ENCODE measurements around the gene ACR. TPM values are rescaled to one million over a fixed set of nuclear protein-coding genes. Genes with fewer than 3 reads are reported as not detected.

ACR gene
- total RNA-seq, 1 donor: not detected

DNA sequence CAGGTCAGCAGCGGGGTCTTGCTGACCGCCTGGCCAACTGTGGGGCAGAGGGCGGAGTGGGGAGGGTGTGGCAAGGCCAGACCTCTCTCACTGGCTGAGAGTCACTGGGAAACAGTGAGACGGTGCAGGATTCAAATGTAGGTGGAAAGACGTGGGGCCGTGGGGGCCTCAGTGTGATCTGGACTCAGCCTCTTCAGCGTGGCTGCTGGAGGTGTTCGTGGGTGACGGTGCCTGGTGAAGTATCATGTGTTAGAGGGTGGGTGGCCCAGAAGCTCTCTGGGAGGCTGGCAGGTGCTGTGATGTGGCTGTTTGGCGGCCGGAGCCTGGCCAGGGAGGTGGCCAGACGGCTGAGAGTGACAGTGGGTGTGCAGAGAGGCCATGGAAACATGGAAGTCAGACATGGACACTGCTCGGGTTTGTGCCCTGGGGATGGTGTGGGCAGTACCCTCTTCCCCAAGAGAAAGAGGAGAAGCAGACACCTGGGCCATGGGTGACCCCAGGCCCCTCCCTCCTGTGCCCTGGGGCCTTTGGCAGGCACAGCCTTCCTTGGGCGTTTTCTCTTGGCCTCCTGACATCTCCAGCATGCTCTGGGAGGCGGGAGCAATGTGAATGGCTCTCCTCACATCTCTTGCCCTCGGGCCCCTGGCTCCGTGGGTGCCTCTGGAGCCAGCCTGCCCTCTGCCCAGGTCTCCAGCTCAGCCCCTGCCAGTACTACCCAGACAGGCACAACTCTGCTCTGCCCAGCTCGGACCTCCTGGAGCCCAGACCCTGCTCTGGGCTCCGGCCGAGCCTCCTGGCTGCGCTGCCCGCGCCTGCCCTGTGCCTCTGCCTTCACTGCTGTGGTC lies 10.1 kb upstream of the ACR start:
- DNase-seq (ENCODE audit: low read depth): no peak
- H3K4me3 ChIP-seq (ENCODE audit: low read depth, low read length): no peak overlapping the region
- no peak for TF ChIP-seq CTCF (IDR thresholded peaks at IDR 0.05; ENCODE audit: insufficient read depth, low read length)

- TF ChIP-seq CTCF (IDR thresholded peaks at IDR 0.05; ENCODE audit: insufficient read depth, low read length): no peak
- DNase-seq (ENCODE audit: low read depth): no peak
- H3K4me3 ChIP-seq (ENCODE audit: low read depth, low read length): no peak overlapping the region
Observed at GRCh38 chr22:50728523-50728931, 9.5 kb upstream of the ACR start.

DNA sequence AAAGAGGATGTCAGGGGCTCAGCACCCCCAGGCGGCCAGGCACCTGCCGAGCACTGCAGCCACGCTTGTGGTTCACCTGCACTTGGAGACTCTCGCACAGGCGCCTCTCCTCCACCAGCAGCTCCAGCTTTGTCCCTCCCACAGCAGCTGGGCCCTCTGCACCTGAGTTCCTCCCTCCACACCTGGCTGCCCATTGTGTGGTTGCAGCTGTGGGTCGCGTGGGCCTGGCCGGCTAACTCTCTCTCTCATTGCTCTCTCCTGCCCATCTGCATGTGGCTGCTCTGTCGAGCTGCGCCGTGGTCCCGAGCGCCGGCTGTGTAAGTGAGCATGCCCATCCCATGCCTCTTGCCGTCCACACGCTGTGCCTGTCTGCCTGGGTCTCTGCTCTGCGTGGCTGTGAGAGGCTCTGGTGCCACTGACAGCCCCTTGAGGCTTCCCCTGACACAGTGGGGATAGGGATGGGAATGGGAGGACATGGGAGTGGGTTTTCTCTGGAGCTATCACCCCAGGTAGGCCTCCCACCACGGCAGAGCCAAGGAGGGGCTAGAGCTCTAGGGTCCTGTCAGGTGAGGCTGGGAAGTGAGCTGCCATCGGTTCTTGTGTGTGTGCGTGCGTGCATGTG lies 8.5 kb upstream of the ACR start:
- DNase-seq (ENCODE audit: low read depth): no peak
- TF ChIP-seq CTCF (IDR thresholded peaks at IDR 0.05; ENCODE audit: insufficient read depth, low read length): no peak
- no peak overlapping the region for H3K4me3 ChIP-seq (ENCODE audit: low read depth, low read length)

DNA sequence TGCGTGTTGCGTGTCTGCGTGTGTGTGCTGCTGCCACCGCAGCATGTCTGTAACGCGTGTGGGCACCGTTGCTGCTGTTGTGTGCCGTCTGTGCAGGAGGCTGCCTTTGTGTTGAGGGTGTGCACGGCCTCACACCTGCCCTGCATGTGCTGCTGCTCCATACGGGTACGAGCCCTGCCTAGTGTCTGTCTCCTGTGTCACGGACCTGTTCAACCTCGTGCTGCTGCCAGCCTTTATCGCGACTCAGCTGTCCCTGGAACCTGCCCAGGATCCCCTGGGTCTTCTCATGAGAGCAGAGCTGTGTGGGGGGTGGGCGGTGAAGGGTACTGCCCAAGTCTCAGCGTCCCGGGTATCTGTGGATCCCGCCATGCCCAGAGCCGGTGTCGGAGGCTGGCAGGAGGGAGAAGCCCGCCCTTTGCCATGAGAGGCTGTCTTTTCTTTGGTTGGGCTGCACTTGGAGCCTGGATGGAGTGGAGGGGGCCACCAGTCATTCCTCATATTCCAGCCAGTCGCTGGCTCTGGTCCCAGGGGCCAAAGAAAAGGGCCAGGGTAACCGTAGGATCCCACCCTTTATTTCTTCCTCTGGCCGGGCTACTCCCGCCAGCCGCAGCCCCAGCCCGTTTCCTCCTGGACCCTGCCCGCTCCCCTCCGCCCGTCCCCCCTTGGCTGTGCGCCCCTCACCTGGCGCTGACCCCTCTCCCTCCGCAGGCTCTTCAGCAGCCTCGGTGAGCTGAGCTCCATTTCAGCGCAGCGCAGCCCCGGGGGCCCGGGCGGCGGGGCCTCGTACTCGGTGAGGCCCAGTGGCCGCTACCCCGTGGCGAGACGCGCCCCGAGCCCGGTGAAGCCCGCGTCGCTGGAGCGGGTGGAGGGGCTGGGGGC lies 7.8 kb upstream of the ACR start:
- TF ChIP-seq CTCF (IDR thresholded peaks at IDR 0.05; ENCODE audit: insufficient read depth, low read length): no peak
- no peak for DNase-seq (ENCODE audit: low read depth)
- H3K4me3 ChIP-seq (ENCODE audit: low read depth, low read length): no peak overlapping the region

DNA sequence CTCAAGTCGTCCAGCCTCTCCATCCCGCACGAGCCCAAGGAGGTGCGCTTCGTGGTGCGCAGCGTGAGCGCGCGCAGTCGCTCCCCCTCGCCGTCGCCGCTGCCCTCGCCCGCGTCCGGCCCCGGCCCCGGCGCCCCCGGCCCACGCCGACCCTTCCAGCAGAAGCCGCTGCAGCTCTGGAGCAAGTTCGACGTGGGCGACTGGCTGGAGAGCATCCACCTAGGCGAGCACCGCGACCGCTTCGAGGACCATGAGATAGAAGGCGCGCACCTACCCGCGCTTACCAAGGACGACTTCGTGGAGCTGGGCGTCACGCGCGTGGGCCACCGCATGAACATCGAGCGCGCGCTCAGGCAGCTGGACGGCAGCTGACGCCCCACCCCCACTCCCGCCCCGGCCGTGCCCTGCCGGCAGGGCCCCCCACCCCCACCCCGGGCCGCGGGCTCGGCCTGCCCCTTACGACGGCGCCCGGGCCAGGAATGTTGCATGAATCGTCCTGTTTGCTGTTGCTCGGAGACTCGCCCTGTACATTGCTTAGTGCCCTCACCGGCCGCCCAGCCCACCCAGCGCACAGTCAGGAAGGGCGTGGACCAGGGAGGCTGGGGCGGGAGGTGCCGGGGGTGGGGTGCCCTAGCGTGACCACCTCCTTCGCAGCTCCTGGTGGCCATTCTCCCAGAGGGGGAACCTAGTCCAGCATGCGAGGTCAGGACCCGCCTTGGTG lies 6.9 kb upstream of the ACR start:
- no peak overlapping the region for H3K4me3 ChIP-seq (ENCODE audit: low read depth, low read length)
- TF ChIP-seq CTCF (IDR thresholded peaks at IDR 0.05; ENCODE audit: insufficient read depth, low read length): no peak
- peak; percentile 3 for DNase-seq (ENCODE audit: low read depth)
